ENCODE results near the gene IQSEC1. TPM values are rescaled to one million over a fixed set of nuclear protein-coding genes. Genes with fewer than 3 reads are reported as not detected.
A peak's percentile ranks its signal among the peaks of the same experiment; 100 is the strongest.

IQSEC1 gene
- total and polyA plus RNA-seq, 9 of the 15 experiments (the other 6 are each of a cell fraction or from before 2014, with no cell fraction given), result 0.56 to 39.0 (median 6.8) TPM

DNA sequence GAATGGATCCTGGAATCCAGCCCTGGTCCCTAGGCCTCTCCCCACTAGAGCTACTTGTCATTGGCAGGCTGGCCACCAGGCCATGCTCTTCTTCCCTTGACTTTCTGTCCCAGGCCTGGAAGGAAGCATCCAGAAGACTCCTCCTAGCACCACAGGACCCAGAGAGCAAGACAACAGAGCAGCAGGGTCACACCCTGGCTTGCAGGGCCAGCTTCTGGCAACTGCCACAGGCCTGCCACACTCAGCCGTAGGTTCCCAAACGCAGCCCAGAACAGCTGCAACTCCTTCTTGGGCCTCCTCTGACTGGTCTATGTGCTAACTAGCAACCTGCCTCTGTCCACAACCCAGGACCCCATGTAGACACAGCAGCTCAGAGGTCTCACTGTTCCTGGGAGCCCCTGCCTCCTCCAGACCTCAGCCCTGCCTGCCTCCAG lies 195.1 kb downstream of the IQSEC1 start:
- in situ Hi-C loops (cut with MboI), result loop anchor here (25.0 kb wide), 1 partner anchor 741 kb away; no protein-coding TSS in a partner anchor
- POLR2A ChIA-PET, result interaction anchor here (0.8 to 2.2 kb wide), 9 partner anchors 8 to 53 kb away, joined by 3 to 12 read pairs (median 3); partner anchors contain the start of gene RPL32
- TF ChIP-seq, protein P1, sequence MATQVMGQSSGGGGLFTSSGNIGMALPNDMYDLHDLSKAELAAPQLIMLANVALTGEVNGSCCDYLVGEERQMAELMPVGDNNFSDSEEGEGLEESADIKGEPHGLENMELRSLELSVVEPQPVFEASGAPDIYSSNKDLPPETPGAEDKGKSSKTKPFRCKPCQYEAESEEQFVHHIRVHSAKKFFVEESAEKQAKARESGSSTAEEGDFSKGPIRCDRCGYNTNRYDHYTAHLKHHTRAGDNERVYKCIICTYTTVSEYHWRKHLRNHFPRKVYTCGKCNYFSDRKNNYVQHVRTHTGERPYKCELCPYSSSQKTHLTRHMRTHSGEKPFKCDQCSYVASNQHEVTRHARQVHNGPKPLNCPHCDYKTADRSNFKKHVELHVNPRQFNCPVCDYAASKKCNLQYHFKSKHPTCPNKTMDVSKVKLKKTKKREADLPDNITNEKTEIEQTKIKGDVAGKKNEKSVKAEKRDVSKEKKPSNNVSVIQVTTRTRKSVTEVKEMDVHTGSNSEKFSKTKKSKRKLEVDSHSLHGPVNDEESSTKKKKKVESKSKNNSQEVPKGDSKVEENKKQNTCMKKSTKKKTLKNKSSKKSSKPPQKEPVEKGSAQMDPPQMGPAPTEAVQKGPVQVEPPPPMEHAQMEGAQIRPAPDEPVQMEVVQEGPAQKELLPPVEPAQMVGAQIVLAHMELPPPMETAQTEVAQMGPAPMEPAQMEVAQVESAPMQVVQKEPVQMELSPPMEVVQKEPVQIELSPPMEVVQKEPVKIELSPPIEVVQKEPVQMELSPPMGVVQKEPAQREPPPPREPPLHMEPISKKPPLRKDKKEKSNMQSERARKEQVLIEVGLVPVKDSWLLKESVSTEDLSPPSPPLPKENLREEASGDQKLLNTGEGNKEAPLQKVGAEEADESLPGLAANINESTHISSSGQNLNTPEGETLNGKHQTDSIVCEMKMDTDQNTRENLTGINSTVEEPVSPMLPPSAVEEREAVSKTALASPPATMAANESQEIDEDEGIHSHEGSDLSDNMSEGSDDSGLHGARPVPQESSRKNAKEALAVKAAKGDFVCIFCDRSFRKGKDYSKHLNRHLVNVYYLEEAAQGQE (IDR thresholded peaks at IDR 0.05; ENCODE audit: borderline replicate concordance), result 0 out of 2 replicates have a peak, but pooled peaks have one; percentile 10
- TF ChIP-seq, protein P1 (CRISPR knock-in tag; IDR thresholded peaks at IDR 0.05; ENCODE audit: low read depth), result 0 out of 2 replicates have a peak, but pooled peaks have one; percentile 35
- TF ChIP-seq, protein P2, sequence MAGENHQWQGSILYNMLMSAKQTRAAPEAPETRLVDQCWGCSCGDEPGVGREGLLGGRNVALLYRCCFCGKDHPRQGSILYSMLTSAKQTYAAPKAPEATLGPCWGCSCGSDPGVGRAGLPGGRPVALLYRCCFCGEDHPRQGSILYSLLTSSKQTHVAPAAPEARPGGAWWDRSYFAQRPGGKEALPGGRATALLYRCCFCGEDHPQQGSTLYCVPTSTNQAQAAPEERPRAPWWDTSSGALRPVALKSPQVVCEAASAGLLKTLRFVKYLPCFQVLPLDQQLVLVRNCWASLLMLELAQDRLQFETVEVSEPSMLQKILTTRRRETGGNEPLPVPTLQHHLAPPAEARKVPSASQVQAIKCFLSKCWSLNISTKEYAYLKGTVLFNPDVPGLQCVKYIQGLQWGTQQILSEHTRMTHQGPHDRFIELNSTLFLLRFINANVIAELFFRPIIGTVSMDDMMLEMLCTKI (IDR thresholded peaks at IDR 0.05; ENCODE audit: partially characterized antibody), result no peak
- TF ChIP-seq, protein P3, sequence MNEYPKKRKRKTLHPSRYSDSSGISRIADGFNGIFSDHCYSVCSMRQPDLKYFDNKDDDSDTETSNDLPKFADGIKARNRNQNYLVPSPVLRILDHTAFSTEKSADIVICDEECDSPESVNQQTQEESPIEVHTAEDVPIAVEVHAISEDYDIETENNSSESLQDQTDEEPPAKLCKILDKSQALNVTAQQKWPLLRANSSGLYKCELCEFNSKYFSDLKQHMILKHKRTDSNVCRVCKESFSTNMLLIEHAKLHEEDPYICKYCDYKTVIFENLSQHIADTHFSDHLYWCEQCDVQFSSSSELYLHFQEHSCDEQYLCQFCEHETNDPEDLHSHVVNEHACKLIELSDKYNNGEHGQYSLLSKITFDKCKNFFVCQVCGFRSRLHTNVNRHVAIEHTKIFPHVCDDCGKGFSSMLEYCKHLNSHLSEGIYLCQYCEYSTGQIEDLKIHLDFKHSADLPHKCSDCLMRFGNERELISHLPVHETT (CRISPR knock-in tag; conservative IDR thresholded peaks at IDR 0.05 in 1 of 2, IDR thresholded peaks at IDR 0.05 in 1 of 2), result peak in 1 of 2 experiments; percentile 6; a peak in 1 of 4 replicates
- TF ChIP-seq FOXA3 (CRISPR knock-in tag; conservative IDR thresholded peaks at IDR 0.05 in 1 of 2, IDR thresholded peaks at IDR 0.05 in 1 of 2), result peak in 1 of 2 experiments; percentile 86; a peak in 1 of 4 replicates
- TF ChIP-seq, protein P4, sequence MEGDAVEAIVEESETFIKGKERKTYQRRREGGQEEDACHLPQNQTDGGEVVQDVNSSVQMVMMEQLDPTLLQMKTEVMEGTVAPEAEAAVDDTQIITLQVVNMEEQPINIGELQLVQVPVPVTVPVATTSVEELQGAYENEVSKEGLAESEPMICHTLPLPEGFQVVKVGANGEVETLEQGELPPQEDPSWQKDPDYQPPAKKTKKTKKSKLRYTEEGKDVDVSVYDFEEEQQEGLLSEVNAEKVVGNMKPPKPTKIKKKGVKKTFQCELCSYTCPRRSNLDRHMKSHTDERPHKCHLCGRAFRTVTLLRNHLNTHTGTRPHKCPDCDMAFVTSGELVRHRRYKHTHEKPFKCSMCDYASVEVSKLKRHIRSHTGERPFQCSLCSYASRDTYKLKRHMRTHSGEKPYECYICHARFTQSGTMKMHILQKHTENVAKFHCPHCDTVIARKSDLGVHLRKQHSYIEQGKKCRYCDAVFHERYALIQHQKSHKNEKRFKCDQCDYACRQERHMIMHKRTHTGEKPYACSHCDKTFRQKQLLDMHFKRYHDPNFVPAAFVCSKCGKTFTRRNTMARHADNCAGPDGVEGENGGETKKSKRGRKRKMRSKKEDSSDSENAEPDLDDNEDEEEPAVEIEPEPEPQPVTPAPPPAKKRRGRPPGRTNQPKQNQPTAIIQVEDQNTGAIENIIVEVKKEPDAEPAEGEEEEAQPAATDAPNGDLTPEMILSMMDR (IDR thresholded peaks at IDR 0.05 in 2 of 3, conservative IDR thresholded peaks at IDR 0.05 in 1 of 3; ENCODE audit: insufficient read depth in 2 of 3, low read depth in 1 of 3, low read length in 3 of 3), result 0 out of 6 replicates have a peak, but pooled peaks of 1 of the 3 experiments have one; percentile 22

More for the DNA sequence above, 195.1 kb downstream of the IQSEC1 start:
- peak; percentile 21 for ATAC-seq
- no peaks in the 10 kb centered on the region for H3K27me3 ChIP-seq (ENCODE audit: control insufficient read depth in 2 of 2, insufficient read depth in 2 of 2, low read length in 2 of 2)
- intact Hi-C loops (cut with micrococcal nuclease), result loop anchor here (1.0 kb wide), 1 partner anchor 10 kb away; no protein-coding TSS in a partner anchor
- H3K36me3 ChIP-seq (ENCODE audit: control insufficient read depth, insufficient read depth, low read length), result no peaks in the 10 kb centered on the region
- no peak overlapping the region for H3K4me3 ChIP-seq
- peak overlapping the region; percentile 47 to 87 for H3K9ac ChIP-seq (ENCODE audit: insufficient read depth in 1 of 2, low read depth in 2 of 2, low read length in 2 of 2)
- H3K9me1 ChIP-seq (ENCODE audit: control insufficient read depth, insufficient read depth, low read length), result no peaks in the 10 kb centered on the region
- peak overlapping the region; percentile 43 for H3K27ac ChIP-seq (ENCODE audit: extremely low read depth, low read depth, low read length)
- no TSS peak for BruUV-seq (replicated peaks)
- H2AFZ ChIP-seq (ENCODE audit: low read depth, low read length), result peak overlapping the region; percentile 90
- FAIRE-seq, result no peak
- CTCF ChIA-PET (ENCODE audit: low intra/inter-chr PET ratio), result no interaction called here
- peak overlapping the region; percentile 38; the same call in 1 of the 2 replicates for H3K4me2 ChIP-seq (ENCODE audit: insufficient read depth, low read length)
- H4K20me1 ChIP-seq (replicated peaks; ENCODE audit: control insufficient read depth, insufficient read depth, low read length), result no peaks in the 10 kb centered on the region
- H3K4me1 ChIP-seq (replicated peaks in 1 of 2; ENCODE audit: control insufficient read depth in 2 of 2, insufficient read depth in 2 of 2, low read length in 2 of 2), result peaks cover 56 to 83% of the 10 kb centered on the region in 2 experiments
- peak in 1 of 4 experiments; percentile 52 for DNase-seq (ENCODE audit: extremely low read depth in 1 of 4, low spot score in 3 of 4)
- H3K9me3 ChIP-seq (replicated peaks; ENCODE audit: control insufficient read depth, insufficient read depth, low read depth, low read length), result no peaks in the 10 kb centered on the region
- WGBS (ENCODE audit: insufficient coverage, low coverage, missing lambda C conversion rate), result 62% methylated on average over 2 of the region's 2 CpGs
- H3K79me2 ChIP-seq (ENCODE audit: control insufficient read depth, insufficient read depth, low read length), result no peaks in the 10 kb centered on the region
